Activated CD8-positive, alpha-beta T cell treated with anti-CD3 and anti-CD28 coated beads for 36 hours (primary cell): Measurements from ENCODE around the gene FGF13. TPM values are rescaled to one million over a fixed set of nuclear protein-coding genes. Genes with fewer than 3 reads are reported as not detected.

ENCODE experiments used
- ATAC-seq: fragments of 200-7000 bp; cut with Tn5 transposase; one replicate; pipeline ENCODE4 v1.10.0; 2021; ENCODE audit warnings: mild to moderate bottlenecking, moderate library complexity
- CTCF ChIA-PET: fragments of 350-600 bp; sonication (Branson Sonifier 250); formaldehyde crosslinking; loops from one replicate; lab custom pipeline; 2021; ENCODE audit warnings: antibody characterized with exemption; lab: Charles Lee
- POLR2A ChIA-PET: fragments of 350-600 bp; sonication (Branson Sonifier 250); formaldehyde crosslinking; loops from one replicate; lab custom pipeline; 2021; ENCODE audit warnings: antibody characterized with exemption; lab: Charles Lee
- DNase-seq: peaks from one replicate; pipeline ENCODE4 v3.0.0-alpha.2; 2020
- H3K27ac Mint-ChIP-seq: one replicate; pipeline ENCODE4 v1.8.0; 2021; ENCODE audit warnings: mild to moderate bottlenecking, mixed read lengths
- H3K27me3 Mint-ChIP-seq: one replicate; pipeline ENCODE4 v1.8.0; 2021; ENCODE audit warnings: mixed read lengths
- H3K36me3 Mint-ChIP-seq: one replicate; pipeline ENCODE4 v1.8.0; 2021; ENCODE audit warnings: low read depth, mixed read lengths
- H3K4me1 Mint-ChIP-seq: one replicate; pipeline ENCODE4 v1.8.0; 2021; ENCODE audit warnings: low read depth, mixed read lengths
- H3K4me3 Mint-ChIP-seq: one replicate; pipeline ENCODE4 v1.8.0; 2021; ENCODE audit warnings: mild to moderate bottlenecking, moderate library complexity, mixed read lengths
- H3K9me3 Mint-ChIP-seq: one replicate; pipeline ENCODE4 v1.8.0; 2021; ENCODE audit warnings: mixed read lengths
- CTCF ChIP-seq: fragments of 200-600 bp; IDR thresholded peaks from one replicate; pipeline ENCODE4 v1.8.0; 2022; ENCODE audit warnings: antibody characterized with exemption, mild to moderate bottlenecking
- intact Hi-C: fragments of 100-400 bp; cut with micrococcal nuclease; formaldehyde crosslinking; loops from one replicate; pipeline ENCODE4 v1.10.0; 2022
- total RNA-seq, 2 experiments: library from RNA; stranded (reverse); gene quantifications; one replicate each; pipeline ENCODE4 v1.2.3, GENCODE V29; 2021

FGF13 gene
- total RNA-seq, 2 experiments from 2014 or later: not detected

DNA sequence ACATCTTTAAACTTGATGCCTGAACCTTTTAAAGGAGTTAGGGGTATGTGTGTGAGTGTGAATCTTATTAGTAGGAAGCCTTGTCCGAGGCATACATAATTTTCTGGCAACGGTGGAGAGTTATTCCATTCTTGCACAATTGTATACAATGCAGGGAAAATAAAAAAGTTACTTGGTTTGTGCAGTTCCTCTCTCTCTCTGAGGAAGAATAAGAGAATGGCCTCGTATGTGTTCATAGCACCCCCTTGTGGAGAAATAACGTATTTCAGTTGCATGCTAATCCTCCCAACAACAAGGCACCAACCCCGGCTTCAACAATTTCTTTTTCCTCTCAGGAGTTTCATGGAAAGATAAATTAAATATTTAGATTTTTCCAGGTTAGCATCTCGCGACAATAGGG, 33.7 kb upstream of the FGF13 start:
- H3K4me3 Mint-ChIP-seq: no peak overlapping the region
- ATAC-seq (no peak), DNase-seq (peak; percentile 3)
- H3K4me1 Mint-ChIP-seq: no peaks in the 10 kb centered on the region
- ChIA-PET POLR2A (no interaction called here), CTCF (no interaction called here)
- no peaks in the 10 kb centered on the region for H3K36me3 Mint-ChIP-seq
- no peaks in the 10 kb centered on the region for H3K27me3 Mint-ChIP-seq
- no peaks in the 10 kb centered on the region for H3K9me3 Mint-ChIP-seq
- TF ChIP-seq CTCF: peak; percentile 54
- intact Hi-C loops: loop anchor here (5.0 to 10.0 kb wide), 2 partner anchors 550 to 618 kb away; no protein-coding TSS in a partner anchor
- no peak overlapping the region for H3K27ac Mint-ChIP-seq

DNA sequence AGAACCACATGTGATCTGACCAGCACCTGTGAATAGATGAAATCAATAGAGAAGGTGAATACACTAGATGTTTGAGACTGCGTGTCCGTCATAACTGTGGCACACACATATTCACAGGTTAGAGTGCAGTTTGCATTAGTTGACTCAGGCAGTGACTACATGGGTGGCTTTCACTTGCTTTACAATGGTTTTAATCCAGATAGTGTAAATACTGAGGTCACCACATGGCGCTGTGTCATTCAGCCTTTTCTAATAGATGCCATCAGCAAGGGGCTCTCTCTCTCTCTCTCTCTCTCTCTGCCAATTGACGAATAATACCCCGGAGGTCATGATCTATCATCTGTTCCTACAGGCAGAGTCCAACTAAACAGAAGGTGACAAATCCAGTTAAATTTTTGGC, 30.7 kb upstream of the FGF13 start:
- CTCF ChIA-PET: no interaction called here
- POLR2A ChIA-PET: no interaction called here
- H3K9me3 Mint-ChIP-seq: no peaks in the 10 kb centered on the region
- H3K27me3 Mint-ChIP-seq: no peaks in the 10 kb centered on the region
- H3K36me3 Mint-ChIP-seq: no peaks in the 10 kb centered on the region
- H3K27ac Mint-ChIP-seq: no peak overlapping the region
- H3K4me1 Mint-ChIP-seq: no peaks in the 10 kb centered on the region
- DNase-seq (no peak), ATAC-seq (no peak)
- intact Hi-C loops: loop anchor here (10.0 kb wide), 1 partner anchor 547 kb away; no protein-coding TSS in a partner anchor
- no peak overlapping the region for H3K4me3 Mint-ChIP-seq
- no peak for TF ChIP-seq CTCF

- no peaks in the 10 kb centered on the region for H3K27me3 Mint-ChIP-seq
- no peaks in the 10 kb centered on the region for H3K4me1 Mint-ChIP-seq
- DNase-seq (no peak), ATAC-seq (no peak)
- POLR2A ChIA-PET: no interaction called here
- H3K36me3 Mint-ChIP-seq: no peaks in the 10 kb centered on the region
- no peaks in the 10 kb centered on the region for H3K9me3 Mint-ChIP-seq
- no peak for TF ChIP-seq CTCF
- CTCF ChIA-PET: no interaction called here
- intact Hi-C loops: loop anchor here (10.0 kb wide), 1 partner anchor 546 kb away; no protein-coding TSS in a partner anchor
- H3K27ac Mint-ChIP-seq: no peak overlapping the region
- no peak overlapping the region for H3K4me3 Mint-ChIP-seq
Measured at GRCh38 chrX:138740341-138740740, 28.8 kb upstream of the FGF13 start.

GRCh38 chrX:138723301-138723700, 11.8 kb upstream of the FGF13 start:
- DNase-seq: no peak
- CTCF ChIA-PET: no interaction called here
- ATAC-seq: no peak
- H3K4me1 Mint-ChIP-seq: no peaks in the 10 kb centered on the region
- H3K4me3 Mint-ChIP-seq: no peak overlapping the region
- H3K27me3 Mint-ChIP-seq: no peaks in the 10 kb centered on the region
- POLR2A ChIA-PET: no interaction called here
- no peaks in the 10 kb centered on the region for H3K36me3 Mint-ChIP-seq
- no peak for TF ChIP-seq CTCF
- no peaks in the 10 kb centered on the region for H3K9me3 Mint-ChIP-seq
- intact Hi-C loops: no loop called here
- H3K27ac Mint-ChIP-seq: no peak overlapping the region

DNA sequence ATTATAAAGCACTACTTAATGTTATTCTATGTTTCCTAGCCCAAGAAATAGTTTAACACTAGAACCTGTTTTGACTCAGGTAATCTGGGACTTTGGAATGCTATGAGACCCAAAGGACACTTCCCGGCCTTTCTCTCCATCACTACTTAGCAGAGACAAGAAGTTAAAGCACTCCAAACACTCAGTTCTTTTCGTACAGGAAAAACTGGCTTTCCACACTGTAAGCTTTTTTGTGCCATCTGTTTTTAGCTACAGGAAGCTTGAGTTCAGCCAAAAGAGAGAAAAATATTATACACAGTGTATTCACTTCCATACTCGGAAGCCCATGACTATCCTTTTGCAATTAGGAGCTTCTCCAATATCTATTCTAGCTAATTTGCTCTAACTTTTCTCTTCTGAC, 7.9 kb upstream of the FGF13 start:
- intact Hi-C loops: no loop called here
- peaks cover 7% of the 10 kb centered on the region for H3K27me3 Mint-ChIP-seq
- DNase-seq (no peak), ATAC-seq (no peak)
- H3K27ac Mint-ChIP-seq: no peak overlapping the region
- no peaks in the 10 kb centered on the region for H3K9me3 Mint-ChIP-seq
- ChIA-PET CTCF (no interaction called here), POLR2A (no interaction called here)
- H3K36me3 Mint-ChIP-seq: no peaks in the 10 kb centered on the region
- no peaks in the 10 kb centered on the region for H3K4me1 Mint-ChIP-seq
- TF ChIP-seq CTCF: no peak
- no peak overlapping the region for H3K4me3 Mint-ChIP-seq
